NCI-H748 (cell line): ENCODE results near the gene LIPM.

ENCODE experiments used
- DNase-seq: peaks from one replicate; lab custom pipeline; 2025; ENCODE audit not compliant: unreplicated experiment; lab: John Stamatoyannopoulos, UW

The LIPM gene

GRCh38 chr10:88800152-88801125 lies 2.1 kb upstream of the LIPM start:
- DNase-seq = no peak

DNA sequence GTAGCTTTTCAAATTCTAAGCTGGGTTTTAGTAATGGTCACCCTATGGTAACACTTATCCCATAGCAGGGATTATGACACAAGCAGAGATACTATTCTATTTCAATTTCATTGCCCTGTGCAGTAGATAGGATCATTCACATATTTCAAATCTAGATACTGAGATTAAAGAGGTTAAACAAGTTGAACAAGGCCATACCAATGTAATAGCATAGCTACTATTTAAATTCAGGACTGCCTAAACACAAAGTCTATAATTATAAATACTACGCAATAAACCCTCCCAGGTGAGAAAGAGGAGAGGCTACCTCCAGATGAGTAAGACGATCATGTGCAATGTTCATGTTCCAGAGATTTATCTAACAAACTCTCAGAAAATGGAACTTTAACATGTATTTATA lies 1.1 kb downstream of the LIPM start:
- DNase-seq = no peak

DNA sequence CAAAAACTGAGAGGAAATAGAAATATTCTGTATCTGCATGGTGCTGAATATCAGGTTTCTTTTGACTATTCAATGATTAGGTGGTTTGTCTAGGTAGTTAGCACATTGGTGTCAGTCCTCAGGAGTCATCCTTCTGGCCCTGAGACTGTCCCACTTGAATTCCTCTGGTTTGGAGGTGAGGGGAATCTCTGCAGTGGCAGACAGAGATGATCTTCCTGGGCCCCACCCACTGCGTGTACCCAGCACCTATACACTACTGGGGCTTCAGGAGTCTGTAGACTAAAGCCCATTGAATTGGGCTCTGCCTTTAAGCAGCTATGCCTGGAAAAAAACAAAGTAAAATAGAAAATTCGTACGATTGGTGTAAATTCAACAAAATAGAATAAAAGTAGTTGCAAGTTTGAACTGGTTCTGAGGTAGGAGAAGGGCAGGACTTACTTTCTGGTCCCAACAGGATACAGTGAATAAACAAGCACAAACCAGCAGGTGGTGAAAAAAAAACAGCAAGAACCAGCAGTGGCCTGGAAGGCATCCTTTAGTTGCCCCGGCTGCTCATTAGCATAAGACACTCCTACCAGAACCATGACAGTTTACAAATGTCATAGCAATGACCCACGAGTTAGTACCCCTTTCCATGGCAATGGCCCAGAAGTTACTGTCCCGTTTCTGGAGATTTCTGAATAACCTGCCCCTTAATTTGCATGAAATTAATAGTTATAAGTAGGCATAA lies 1.7 kb downstream of the LIPM start:
- no peak for DNase-seq

DNA sequence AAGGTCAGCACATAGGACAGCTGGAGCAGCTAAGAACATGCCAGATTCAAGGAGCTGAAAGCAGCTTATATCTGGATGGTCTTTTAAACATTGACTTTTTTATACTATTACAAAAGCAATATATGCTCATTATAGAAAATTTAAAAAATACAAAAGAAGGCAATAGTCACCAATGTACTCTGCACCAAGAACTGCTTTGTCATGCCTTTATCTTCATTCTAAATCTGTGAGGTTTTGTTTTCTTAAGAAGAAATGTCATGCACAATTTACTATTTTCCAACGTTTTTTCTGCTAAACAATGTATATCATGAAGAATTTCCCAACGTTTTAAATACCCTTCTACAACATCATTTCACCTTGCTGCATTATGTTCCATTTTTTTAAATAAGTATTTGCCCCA lies 2.8 kb downstream of the LIPM start:
- DNase-seq = no peak

DNA sequence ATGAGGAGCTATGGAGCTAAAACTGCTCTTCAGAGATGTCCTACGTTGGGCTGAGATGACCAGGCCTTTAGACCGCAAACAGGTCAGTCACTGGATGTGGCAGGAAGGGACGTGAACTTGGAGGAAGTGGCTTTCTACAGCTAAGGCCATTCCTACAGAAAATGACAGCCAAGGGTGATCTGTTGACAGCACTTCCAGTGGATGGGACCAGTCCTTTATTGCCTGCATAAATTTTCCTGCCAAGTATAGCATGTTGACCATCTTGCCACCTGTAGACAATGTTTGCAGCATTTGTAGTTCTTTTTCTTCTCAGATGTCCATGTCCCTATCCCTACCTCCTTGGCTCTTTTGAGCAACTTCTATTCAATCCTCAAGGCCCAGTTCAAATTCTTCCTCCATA lies 3.4 kb downstream of the LIPM start:
- DNase-seq = no peak

GRCh38 chr10:88809621-88810020 lies 7.1 kb downstream of the LIPM start:
- DNase-seq = no peak

GRCh38 chr10:88810196-88810961 lies 7.8 kb downstream of the LIPM start:
- DNase-seq = peak; percentile 75

GRCh38 chr10:88813200-88813599 lies 10.7 kb downstream of the LIPM start:
- no peak for DNase-seq

- DNase-seq = no peak
Measured at GRCh38 chr10:88819290-88819689, 16.8 kb downstream of the LIPM start.

DNA sequence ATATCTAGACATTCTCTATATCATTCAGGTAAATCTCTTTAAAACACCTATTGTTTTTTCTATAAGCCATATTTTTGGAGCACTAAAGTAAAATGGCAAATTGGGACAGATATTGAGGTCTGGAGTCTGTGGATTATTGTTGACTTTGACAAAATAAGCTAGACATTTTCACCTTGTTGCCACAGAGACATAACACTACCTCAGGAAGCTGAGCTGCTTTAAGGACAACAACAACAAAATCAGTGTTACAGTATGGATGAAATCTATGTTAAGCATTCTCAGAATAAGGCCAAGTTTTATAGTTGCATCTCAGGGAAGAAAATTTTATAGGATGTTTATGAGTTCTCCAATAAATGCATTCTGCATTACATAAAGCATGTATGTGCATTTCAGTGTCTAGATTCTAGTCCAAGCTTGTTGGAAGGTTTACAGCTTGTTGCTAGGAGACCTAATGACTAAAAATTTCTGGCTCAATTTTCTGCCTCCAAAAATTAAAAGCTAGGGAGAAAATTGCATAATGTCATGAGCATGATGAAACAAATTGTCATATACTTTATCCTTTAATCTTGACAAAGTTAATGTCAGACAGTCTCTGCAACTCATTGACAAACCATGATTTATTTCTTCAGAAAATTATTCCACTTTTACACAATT lies 18.3 kb downstream of the LIPM start:
- DNase-seq = peak; percentile 41

DNA sequence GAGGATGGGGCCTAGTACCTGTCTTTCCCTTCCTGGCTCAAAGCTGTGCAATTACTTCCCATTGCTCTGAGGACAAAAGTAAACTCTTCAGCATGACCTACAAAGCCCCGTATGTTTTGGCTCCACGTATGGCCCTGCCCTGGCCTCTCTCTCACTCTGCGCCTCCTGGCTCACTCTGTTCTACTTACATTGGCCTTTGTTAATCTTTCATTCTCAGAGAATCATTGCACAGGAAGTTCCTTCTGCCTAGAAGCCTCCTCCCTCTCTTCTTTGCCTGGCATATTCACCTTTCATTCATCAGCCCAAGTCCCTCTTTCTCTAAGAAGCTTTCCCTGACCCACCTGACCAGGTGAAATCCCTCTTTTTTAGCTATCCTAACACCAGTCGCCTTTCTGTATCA lies 23.9 kb downstream of the LIPM start:
- DNase-seq = no peak

DNA sequence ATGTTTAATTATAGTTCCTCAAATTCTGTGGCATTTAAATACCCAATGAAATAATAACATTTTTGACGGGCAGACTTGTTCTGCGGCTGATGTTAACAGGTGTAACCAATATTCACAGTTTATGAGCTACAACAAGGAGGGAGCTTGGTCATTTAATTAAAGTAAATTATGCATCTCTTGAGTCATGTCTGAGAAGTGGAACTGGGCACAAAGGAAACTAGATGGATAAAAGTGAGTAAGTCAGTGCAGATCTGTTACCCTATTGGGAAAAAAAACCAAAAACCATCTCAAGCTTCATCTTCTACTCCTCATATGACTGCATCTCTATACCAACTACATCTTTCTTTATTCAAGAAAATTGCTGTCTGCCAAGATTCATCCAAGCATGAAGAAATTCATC lies 25.1 kb downstream of the LIPM start:
- no peak for DNase-seq

DNA sequence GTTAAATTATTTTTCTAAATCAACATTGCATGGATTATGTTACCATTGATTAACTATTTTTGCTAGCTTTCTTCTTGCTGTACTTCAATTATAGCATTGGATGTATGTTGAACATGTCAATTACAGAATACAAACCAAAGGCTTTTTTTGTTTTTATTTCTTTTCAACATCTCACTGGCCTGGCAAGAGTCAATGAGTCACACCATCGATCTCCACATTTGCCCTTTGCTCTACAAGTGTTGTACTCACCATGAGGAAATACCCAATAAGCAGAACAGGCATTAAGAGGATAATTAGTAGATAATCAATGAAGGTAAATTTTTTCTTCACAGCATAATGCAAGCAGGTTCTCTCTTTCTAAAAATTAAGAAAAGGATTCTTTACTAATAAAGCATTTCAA lies 25.8 kb downstream of the LIPM start:
- DNase-seq = no peak

DNA sequence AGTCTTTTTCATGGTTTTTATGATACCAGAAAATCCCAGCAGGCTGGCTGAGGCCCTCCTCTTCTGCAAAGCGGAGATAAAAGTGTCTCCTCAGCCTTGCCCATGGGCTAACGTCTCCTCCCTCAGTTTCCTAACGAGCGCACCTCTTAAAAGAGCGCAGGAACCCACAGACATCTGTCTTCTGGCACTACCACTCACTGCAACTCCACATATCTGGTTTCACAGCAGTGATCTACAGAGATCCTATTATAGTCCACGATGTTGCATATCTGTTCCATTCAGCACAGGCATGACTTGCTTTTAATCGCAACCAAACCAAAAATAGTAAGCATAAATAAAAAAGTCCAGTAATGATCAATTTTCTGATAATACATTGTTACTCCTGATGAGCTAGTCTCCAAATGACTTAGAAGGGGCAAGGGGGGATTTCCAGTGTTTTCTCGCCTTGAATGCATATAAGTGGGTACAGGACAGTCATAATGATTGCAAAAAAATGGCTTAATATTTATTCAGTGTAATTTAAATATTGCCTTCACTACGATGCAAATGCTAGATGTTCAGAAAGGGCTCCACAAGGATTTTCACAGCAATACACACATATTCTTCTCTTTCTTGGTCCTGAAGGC lies 28.2 kb downstream of the LIPM start:
- DNase-seq = no peak

DNA sequence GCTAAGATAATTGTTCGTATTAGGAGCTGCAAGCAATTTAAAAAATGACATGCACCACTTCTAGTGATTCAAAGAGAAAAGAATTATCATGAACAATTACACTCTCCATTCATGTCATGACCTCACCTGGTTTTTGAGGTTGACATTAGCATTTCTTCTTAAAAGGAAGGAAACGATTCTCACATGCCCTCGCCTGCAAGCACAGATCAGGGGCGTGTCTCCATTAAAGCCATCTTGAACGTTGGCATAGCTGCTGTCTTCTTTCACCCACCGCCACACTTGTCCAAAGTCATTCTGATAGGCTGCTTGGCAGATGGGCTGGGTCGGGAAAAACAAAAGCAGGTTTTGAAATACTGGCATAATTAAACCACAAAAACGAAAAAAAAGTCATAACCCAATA lies 29.2 kb downstream of the LIPM start:
- DNase-seq = peak; percentile 8

GRCh38 chr10:88832376-88832775 lies 29.8 kb downstream of the LIPM start:
- no peak for DNase-seq

GRCh38 chr10:88833156-88833555 lies 30.6 kb downstream of the LIPM start:
- no peak for DNase-seq

- no peak for DNase-seq
Measured at GRCh38 chr10:88833723-88834122, 31.2 kb downstream of the LIPM start.

GRCh38 chr10:88835096-88835909 lies 32.8 kb downstream of the LIPM start:
- peak; percentile 73 for DNase-seq

DNA sequence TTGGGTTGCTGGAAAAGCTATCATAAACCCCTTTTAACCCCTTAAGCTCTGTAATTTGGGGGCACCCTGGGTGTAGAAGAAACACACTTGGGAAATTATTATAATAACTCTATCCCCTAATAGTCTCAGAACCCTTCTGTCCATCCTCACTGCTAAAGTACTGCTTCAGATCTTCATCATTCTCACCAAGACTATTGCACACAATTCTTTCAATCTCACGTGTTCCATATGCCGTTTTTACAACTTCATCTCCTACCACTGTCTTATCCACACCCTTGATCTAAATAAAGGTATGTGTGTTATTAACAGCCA lies 33.3 kb downstream of the LIPM start:
- DNase-seq = no peak
